B cell (primary cell): Measurements from ENCODE around the gene ZNF174. TPM values are rescaled to one million over a fixed set of nuclear protein-coding genes. Genes with fewer than 3 reads are reported as not detected.

Experiments used
- ATAC-seq: fragments of 200-7000 bp; cut with Tn5 transposase; one replicate; pipeline ENCODE4 v1.10.0; 2021; ENCODE audit warnings: low read depth, mild to moderate bottlenecking, moderate number of reproducible peaks, moderate library complexity
- CTCF ChIA-PET: fragments of 350-600 bp; sonication (Branson Sonifier 250); formaldehyde crosslinking; loops from one replicate; lab custom pipeline; 2021; ENCODE audit warnings: antibody characterized with exemption, inconsistent platforms; lab: Charles Lee
- POLR2A ChIA-PET: fragments of 350-600 bp; sonication (Branson Sonifier 250); formaldehyde crosslinking; loops from one replicate; lab custom pipeline; 2021; ENCODE audit warnings: antibody characterized with exemption; lab: Charles Lee
- DNase-seq: peaks from one replicate; pipeline ENCODE4 v3.0.0; 2013
- H2AFZ ChIP-seq: 2 replicates; pipeline ENCODE4 v1.6.1; 2012; ENCODE audit warnings: mild to moderate bottlenecking, low read depth, low read length; ENCODE audit not compliant: insufficient read depth, poor library complexity, severe bottlenecking
- H3K27ac ChIP-seq, 2 donors: 1 replicate in 1 of 2; 2 replicates in 1 of 2; pipeline ENCODE4 v1.5.1; 2012 to 2013; ENCODE audit warnings: low read length in 2 of 2, mild to moderate bottlenecking in 2 of 2, moderate library complexity in 1 of 2
- H3K27me3 ChIP-seq, 4 experiments: fragments of 200-600 bp in 1 of 4; sonication (generic) in 1 of 4; replicated peaks in 1 of 4; 1 replicate in 2 of 4; 2 replicates in 2 of 4; pipeline versions ENCODE4 v1.6.1 to v1.7.0; 2013 to 2016; ENCODE audit warnings: low read length in 3 of 4, mild to moderate bottlenecking in 2 of 4, mixed read lengths in 1 of 4, moderate library complexity in 1 of 4; ENCODE audit not compliant: insufficient read depth in 4 of 4, control insufficient read depth in 3 of 4; ENCODE audit errors: control extremely low read depth in 1 of 4
- H3K36me3 ChIP-seq, 2 experiments: replicated peaks in 1 of 2; 1 replicate in 1 of 2; 2 replicates in 1 of 2; pipeline versions ENCODE4 v1.6.1 to v1.7.1; 2013; ENCODE audit warnings: low read length in 1 of 2; ENCODE audit not compliant: insufficient read depth in 2 of 2, control insufficient read depth in 1 of 2; ENCODE audit errors: control extremely low read depth in 1 of 2, extremely low read depth in 1 of 2
- H3K4me1 ChIP-seq, 2 donors: fragments of 200-600 bp in 1 of 2; sonication (generic) in 1 of 2; 1 replicate in 1 of 2; 2 replicates in 1 of 2; pipeline versions ENCODE4 v1.5.1 to v1.6.1; 2013 to 2017; ENCODE audit warnings: low read length in 2 of 2; ENCODE audit not compliant: control insufficient read depth in 2 of 2, insufficient read depth in 2 of 2
- H3K4me2 ChIP-seq: replicated peaks from 2 replicates; pipeline ENCODE3; 2012; ENCODE audit warnings: mild to moderate bottlenecking, low read depth, low read length; ENCODE audit not compliant: poor library complexity, severe bottlenecking
- H3K4me3 ChIP-seq, 5 experiments: fragments of 200-600 bp in 1 of 5; sonication (generic) in 1 of 5; 1 replicate in 3 of 5; 2 replicates in 2 of 5; pipeline versions ENCODE4 v1.5.1 to v1.7.0; 2011 to 2016; ENCODE audit warnings: low read length in 4 of 5, mild to moderate bottlenecking in 4 of 5, low read depth in 2 of 5, control low read depth in 1 of 5, moderate library complexity in 1 of 5; ENCODE audit not compliant: insufficient read depth in 1 of 5; ENCODE audit errors: control extremely low read depth in 1 of 5, extremely low read depth in 1 of 5
- H3K79me2 ChIP-seq: fragments of 200-600 bp; sonication (generic); one replicate; pipeline ENCODE4 v1.6.0; 2016; ENCODE audit warnings: low read length; ENCODE audit not compliant: control insufficient read depth, insufficient read depth
- H3K9ac ChIP-seq: fragments of 200-600 bp; sonication (generic); 2 replicates; pipeline ENCODE4 v1.6.1; 2017; ENCODE audit warnings: mild to moderate bottlenecking, low read length, moderate library complexity
- H3K9me3 ChIP-seq, 3 donors: one replicate each; pipeline versions ENCODE4 v1.6.1 to v1.7.1; 2013; ENCODE audit warnings: low read length in 2 of 3; ENCODE audit not compliant: control insufficient read depth in 2 of 3, insufficient read depth in 1 of 3; ENCODE audit errors: control extremely low read depth in 1 of 3
- H4K20me1 ChIP-seq: 2 replicates; pipeline ENCODE4 v1.6.0; 2012; ENCODE audit warnings: mild to moderate bottlenecking, low read length; ENCODE audit not compliant: insufficient read depth, control insufficient read depth, poor library complexity, severe bottlenecking
- H3K27ac Mint-ChIP-seq: one replicate; pipeline ENCODE4 v1.8.0; 2021; ENCODE audit warnings: mixed read lengths
- H3K27me3 Mint-ChIP-seq: one replicate; pipeline ENCODE4 v1.8.0; 2021; ENCODE audit warnings: mixed read lengths
- H3K4me1 Mint-ChIP-seq: one replicate; pipeline ENCODE4 v1.8.0; 2021; ENCODE audit warnings: mixed read lengths
- H3K4me3 Mint-ChIP-seq: one replicate; pipeline ENCODE4 v1.8.0; 2021; ENCODE audit warnings: mixed read lengths
- H3K9me3 Mint-ChIP-seq: one replicate; pipeline ENCODE4 v1.8.0; 2022; ENCODE audit warnings: mixed read lengths; ENCODE audit not compliant: insufficient read depth
- EZH2 ChIP-seq: IDR thresholded peaks from 2 replicates; pipeline ENCODE4 v1.6.1; 2012; ENCODE audit warnings: borderline replicate concordance, low read depth, mild to moderate bottlenecking, moderate library complexity, low read length; ENCODE audit not compliant: insufficient read depth, poor library complexity, severe bottlenecking
- WGBS: methylation state at CpG from one replicate; pipeline ENCODE4 v1.1.5; 2013; ENCODE audit warnings: missing lambda C conversion rate; ENCODE audit not compliant: insufficient coverage; 5-methylcytosine and 5-hydroxymethylcytosine counted together
- intact Hi-C: fragments of 100-400 bp; cut with micrococcal nuclease; formaldehyde crosslinking; loops from one replicate; pipeline ENCODE4 v1.10.0; 2022
- polyA plus RNA-seq: library from polyadenylated mRNA; depleted of rRNA; stranded (reverse); fragments of >200 nt; gene quantifications from 2 replicates; pipeline ENCODE4 v1.2.3, GENCODE V29; 2012
- total RNA-seq, 2 donors: library from RNA; stranded (reverse); fragments of 120-200 nt in 1 of 2; gene quantifications; 1 replicate in 1 of 2; 2 replicates in 1 of 2; pipeline versions ENCODE4 v1.2.3 to v1.2.4, GENCODE V29; 2013 to 2022
- TF ChIP-seq, protein P1 (sequence below): fragments of 200-600 bp; IDR thresholded peaks from one replicate; pipeline ENCODE4 v1.8.0; 2022; ENCODE audit warnings: antibody characterized with exemption, mild to moderate bottlenecking

ZNF174 gene
- total and polyA plus RNA-seq, 2 donors (not counting 1 experiment from before 2014, with no cell fraction given), result 6.7 to 12.7 TPM

DNA sequence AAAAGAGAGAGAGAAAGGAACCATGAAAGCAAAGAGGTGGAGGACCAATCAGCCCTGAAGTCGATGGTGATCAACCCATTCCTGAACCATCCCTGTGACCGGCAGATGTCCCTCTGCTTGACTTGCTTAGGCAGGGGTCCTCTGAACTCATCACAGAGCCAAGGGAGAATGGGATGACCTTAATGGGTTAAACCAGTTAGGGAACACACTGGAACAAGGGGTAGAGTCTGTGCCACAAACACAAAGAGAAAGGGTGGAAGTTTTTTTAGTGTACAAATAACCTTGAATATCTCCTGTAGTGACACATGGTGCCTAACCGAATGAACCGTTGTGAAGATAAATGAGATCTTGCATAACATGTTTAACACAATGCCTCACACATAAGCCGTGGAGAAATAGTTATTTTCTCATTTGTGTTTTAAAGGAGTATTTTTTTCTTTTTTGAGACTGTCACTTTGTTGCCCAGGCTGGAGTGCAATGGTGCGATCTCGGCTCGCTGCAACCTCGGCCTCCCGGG is 53.7 kb downstream of the ZNF174 start:
- Mint-ChIP-seq H3K27ac (no peak overlapping the region), H3K27me3 (no peaks in the 10 kb centered on the region), H3K4me1 (peaks cover 25% of the 10 kb centered on the region), H3K9me3 (no peaks in the 10 kb centered on the region), H3K4me3 (peak overlapping the region; percentile 6)
- no peak overlapping the region for H3K9ac ChIP-seq
- no peak overlapping the region for H3K4me3 ChIP-seq
- no peak overlapping the region for H2AFZ ChIP-seq
- H3K27ac ChIP-seq, result no peak overlapping the region
- CTCF ChIA-PET, result no interaction called here
- H3K9me3 ChIP-seq, result no peaks in the 10 kb centered on the region
- H3K36me3 ChIP-seq, result peaks cover 0 to under 1% of the 10 kb centered on the region in 2 experiments
- peaks cover 3% of the 10 kb centered on the region for H4K20me1 ChIP-seq
- no peaks in the 10 kb centered on the region for H3K27me3 ChIP-seq
- intact Hi-C loops, result loop anchor here (5.0 kb wide), 3 partner anchors 158 to 818 kb away; partner anchors contain the start of genes SLX4 and TFAP4
- no peak for DNase-seq
- peaks cover 28% of the 10 kb centered on the region for H3K79me2 ChIP-seq
- no peak for TF ChIP-seq EZH2
- TF ChIP-seq, protein P1, sequence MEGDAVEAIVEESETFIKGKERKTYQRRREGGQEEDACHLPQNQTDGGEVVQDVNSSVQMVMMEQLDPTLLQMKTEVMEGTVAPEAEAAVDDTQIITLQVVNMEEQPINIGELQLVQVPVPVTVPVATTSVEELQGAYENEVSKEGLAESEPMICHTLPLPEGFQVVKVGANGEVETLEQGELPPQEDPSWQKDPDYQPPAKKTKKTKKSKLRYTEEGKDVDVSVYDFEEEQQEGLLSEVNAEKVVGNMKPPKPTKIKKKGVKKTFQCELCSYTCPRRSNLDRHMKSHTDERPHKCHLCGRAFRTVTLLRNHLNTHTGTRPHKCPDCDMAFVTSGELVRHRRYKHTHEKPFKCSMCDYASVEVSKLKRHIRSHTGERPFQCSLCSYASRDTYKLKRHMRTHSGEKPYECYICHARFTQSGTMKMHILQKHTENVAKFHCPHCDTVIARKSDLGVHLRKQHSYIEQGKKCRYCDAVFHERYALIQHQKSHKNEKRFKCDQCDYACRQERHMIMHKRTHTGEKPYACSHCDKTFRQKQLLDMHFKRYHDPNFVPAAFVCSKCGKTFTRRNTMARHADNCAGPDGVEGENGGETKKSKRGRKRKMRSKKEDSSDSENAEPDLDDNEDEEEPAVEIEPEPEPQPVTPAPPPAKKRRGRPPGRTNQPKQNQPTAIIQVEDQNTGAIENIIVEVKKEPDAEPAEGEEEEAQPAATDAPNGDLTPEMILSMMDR, result no peak
- 96% methylated on average over 5 of the region's 10 CpGs for WGBS
- POLR2A ChIA-PET, result no interaction called here
- no peak for ATAC-seq
- no peak overlapping the region for H3K4me2 ChIP-seq
- peaks cover 19 to 22% of the 10 kb centered on the region in 2 donors for H3K4me1 ChIP-seq
